WERI-Rb-1 (cell line): Measurements from ENCODE around the gene PAFAH2.

Experiments used
- DNase-seq: peaks from one replicate; pipeline ENCODE4 v3.0.0-alpha.2; 2020
- H3K27ac ChIP-seq: fragments of 250-450 bp; sonication (Bioruptor Pico); 2 replicates; pipeline ENCODE4 v1.5.1; 2020; ENCODE audit warnings: mild to moderate bottlenecking, moderate library complexity
- H3K27me3 ChIP-seq: fragments of 250-450 bp; sonication (Bioruptor Pico); 2 replicates; pipeline ENCODE4 v1.5.1; 2021; ENCODE audit warnings: mild to moderate bottlenecking, low read depth, moderate library complexity; ENCODE audit not compliant: insufficient read depth, severe bottlenecking
- H3K36me3 ChIP-seq: fragments of 250-450 bp; sonication (Bioruptor Pico); 2 replicates; pipeline ENCODE4 v1.5.1; 2020; ENCODE audit warnings: mild to moderate bottlenecking, moderate library complexity
- H3K4me3 ChIP-seq: 2 replicates; pipeline ENCODE4 v1.5.1; 2011; ENCODE audit warnings: low read depth, mild to moderate bottlenecking, control low read depth, low read length
- H3K9me3 ChIP-seq: fragments of 250-450 bp; sonication (Bioruptor Pico); 2 replicates; pipeline ENCODE4 v1.5.1; 2021; ENCODE audit warnings: mild to moderate bottlenecking, moderate library complexity; ENCODE audit not compliant: severe bottlenecking
- TF ChIP-seq, protein P1 (sequence below): IDR thresholded peaks from 2 replicates; pipeline ENCODE4 v1.5.1; 2011; ENCODE audit warnings: low read depth, mild to moderate bottlenecking, control low read depth, inconsistent platforms, low read length

Gene PAFAH2

GRCh38 chr1:25967308-25967707 is 30.6 kb downstream of the PAFAH2 start:
- no peaks in the 10 kb centered on the region for H3K27me3 ChIP-seq
- no peak overlapping the region for H3K27ac ChIP-seq
- no peak overlapping the region for H3K4me3 ChIP-seq
- no peak for DNase-seq
- H3K36me3 ChIP-seq = peaks cover 36% of the 10 kb centered on the region
- no peaks in the 10 kb centered on the region for H3K9me3 ChIP-seq
- TF ChIP-seq, protein P1, sequence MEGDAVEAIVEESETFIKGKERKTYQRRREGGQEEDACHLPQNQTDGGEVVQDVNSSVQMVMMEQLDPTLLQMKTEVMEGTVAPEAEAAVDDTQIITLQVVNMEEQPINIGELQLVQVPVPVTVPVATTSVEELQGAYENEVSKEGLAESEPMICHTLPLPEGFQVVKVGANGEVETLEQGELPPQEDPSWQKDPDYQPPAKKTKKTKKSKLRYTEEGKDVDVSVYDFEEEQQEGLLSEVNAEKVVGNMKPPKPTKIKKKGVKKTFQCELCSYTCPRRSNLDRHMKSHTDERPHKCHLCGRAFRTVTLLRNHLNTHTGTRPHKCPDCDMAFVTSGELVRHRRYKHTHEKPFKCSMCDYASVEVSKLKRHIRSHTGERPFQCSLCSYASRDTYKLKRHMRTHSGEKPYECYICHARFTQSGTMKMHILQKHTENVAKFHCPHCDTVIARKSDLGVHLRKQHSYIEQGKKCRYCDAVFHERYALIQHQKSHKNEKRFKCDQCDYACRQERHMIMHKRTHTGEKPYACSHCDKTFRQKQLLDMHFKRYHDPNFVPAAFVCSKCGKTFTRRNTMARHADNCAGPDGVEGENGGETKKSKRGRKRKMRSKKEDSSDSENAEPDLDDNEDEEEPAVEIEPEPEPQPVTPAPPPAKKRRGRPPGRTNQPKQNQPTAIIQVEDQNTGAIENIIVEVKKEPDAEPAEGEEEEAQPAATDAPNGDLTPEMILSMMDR = no peak

- H3K36me3 ChIP-seq = peaks cover 45% of the 10 kb centered on the region
- DNase-seq = no peak
- no peaks in the 10 kb centered on the region for H3K27me3 ChIP-seq
- no peak overlapping the region for H3K4me3 ChIP-seq
- TF ChIP-seq, protein P1 = no peak
- H3K9me3 ChIP-seq = peaks cover 5% of the 10 kb centered on the region
- H3K27ac ChIP-seq = no peak overlapping the region
These were observed 38.3 kb downstream of the PAFAH2 start for GRCh38 chr1:25959611-25960010.

DNA sequence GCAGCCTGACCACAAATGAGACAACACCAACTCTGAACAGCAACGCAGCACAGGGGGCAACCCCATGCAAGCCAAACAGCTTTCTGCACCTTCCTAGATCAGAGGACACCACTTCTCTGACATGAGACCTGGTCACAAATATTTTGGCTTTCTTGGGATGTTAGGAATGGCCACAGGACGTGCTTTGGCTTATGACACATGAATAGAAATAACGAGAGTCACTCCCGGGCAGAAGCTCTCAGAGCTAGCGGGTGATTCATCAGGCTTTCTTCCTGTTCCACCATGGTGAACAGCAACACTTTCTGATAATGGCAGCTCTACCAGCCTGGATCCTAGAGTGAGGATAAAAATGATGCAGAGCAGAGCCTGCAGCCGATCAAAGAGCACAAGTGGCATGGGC is 39.4 kb downstream of the PAFAH2 start:
- Histone ChIP-seq H3K27me3 (no peaks in the 10 kb centered on the region), H3K36me3 (peaks cover 39% of the 10 kb centered on the region), H3K4me3 (no peak overlapping the region), H3K27ac (no peak overlapping the region), H3K9me3 (peaks cover 9% of the 10 kb centered on the region)
- DNase-seq = no peak
- TF ChIP-seq, protein P1 = no peak

- Histone ChIP-seq H3K36me3 (peaks cover 20% of the 10 kb centered on the region), H3K9me3 (peaks cover 9% of the 10 kb centered on the region), H3K27ac (no peak overlapping the region), H3K27me3 (no peaks in the 10 kb centered on the region), H3K4me3 (no peak overlapping the region)
- TF ChIP-seq, protein P1 = no peak
- no peak for DNase-seq
These were observed 42.3 kb downstream of the PAFAH2 start for GRCh38 chr1:25955553-25955952.

- peaks cover 13% of the 10 kb centered on the region for H3K36me3 ChIP-seq
- H3K27ac ChIP-seq = peak overlapping the region; percentile 29
- H3K4me3 ChIP-seq = no peak overlapping the region
- DNase-seq = no peak
- no peaks in the 10 kb centered on the region for H3K27me3 ChIP-seq
- peaks cover 12% of the 10 kb centered on the region for H3K9me3 ChIP-seq
- TF ChIP-seq, protein P1 = no peak
These were observed 43.5 kb downstream of the PAFAH2 start for GRCh38 chr1:25954282-25954938.
